Stimulated activated CD8-positive, alpha-beta memory T cell treated with anti-CD3 and anti-CD28 coated beads, Interleukin-12 subunit alpha, Interleukin-12 subunit beta, amount 100 ng/mL, for 4 hours (primary cell): ENCODE measurements around the gene ZDHHC16.
"Not testable (repeated sequence)": the region's sequence is repeated elsewhere in the genome, so short reads cannot be mapped to it uniquely, and the experiment has no call there.

ENCODE experiments used
- DNase-seq: peaks from one replicate; pipeline ENCODE4 v3.0.0-alpha.2; 2020; ENCODE audit warnings: low read depth

Gene ZDHHC16

GRCh38 chr10:97445722-97446639, at the start of gene ZDHHC16, which contains the start of gene EXOSC1:
Gene ZDHHC16, plus strand, starts transcription at chr10:97446175. Its CDS starts 5,501 bp downstream, at chr10:97451676.
Gene EXOSC1, minus strand, starts transcription at chr10:97446006. Its CDS starts 21 bp downstream, at chr10:97445985.
- peak; percentile 85 for DNase-seq

GRCh38 chr10:97399843-97400545, 46.0 kb upstream of the ZDHHC16 start:
- no peak for DNase-seq

- DNase-seq = peak; percentile 55
These were observed 45.1 kb upstream of the ZDHHC16 start, which contains the start of gene RRP12 for GRCh38 chr10:97400665-97401454. Gene RRP12, minus strand, starts transcription at chr10:97401340. Its CDS starts 109 bp downstream, at chr10:97401231.

DNA sequence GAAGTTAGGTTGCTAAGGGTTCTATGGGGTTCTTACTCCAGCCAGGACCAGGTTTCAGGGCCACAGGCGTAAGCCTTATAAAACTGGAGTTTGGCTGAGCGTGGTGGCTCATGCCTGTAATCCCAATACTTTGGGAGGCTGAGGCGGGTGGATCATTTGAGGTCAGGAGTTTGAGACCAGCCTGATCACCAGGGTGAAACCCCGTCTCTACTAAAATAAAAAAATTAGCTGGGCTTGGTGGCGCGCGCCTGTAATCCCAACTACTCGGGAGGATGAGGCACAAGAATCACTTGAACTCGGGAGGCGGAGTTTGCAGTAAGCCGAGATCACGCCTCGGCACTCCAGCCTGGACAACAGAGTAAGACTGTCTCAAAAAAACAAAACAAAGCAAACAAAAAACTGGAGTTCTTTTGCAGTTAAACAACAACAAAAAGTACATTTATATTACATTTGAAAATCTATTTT, 44.5 kb upstream of the ZDHHC16 start:
- no peak for DNase-seq

DNA sequence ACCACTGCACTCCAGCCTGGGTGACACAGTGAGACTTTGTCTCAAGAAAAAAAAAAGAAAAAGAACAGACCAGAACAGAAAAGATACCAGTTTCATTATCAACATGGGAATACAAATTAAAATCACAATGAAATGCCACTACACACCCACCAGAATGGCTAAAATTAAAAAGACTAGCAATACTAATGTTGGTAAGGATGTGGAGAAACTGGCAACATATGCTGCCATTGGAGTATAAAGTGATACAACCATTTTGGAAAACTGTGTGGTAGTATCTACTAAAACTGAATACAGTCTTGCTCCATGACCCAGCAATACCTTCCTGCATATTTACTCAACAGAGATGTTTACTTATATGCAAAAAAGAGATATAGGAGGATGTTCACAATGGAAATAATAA, 41.9 kb upstream of the ZDHHC16 start:
- no peak for DNase-seq

DNA sequence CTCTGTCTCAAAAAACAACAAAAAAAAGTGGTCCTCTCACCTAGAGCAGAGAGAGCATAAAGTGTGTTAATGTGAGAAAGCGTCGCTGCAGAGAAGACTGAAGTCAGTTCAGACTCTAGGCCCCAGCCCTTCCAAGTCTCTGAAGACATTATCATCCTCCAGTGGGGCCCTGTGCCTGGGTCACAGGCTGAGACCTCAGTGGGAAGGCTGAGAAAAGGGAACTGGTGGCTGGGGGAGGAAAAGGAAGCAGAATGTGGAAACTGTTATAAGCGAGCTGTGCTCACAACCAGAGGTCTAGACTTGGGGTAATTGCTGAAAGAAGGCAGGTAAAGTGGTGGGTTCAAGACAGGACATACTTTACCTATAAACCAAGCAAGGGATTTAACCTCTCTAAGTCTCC, 39.9 kb upstream of the ZDHHC16 start:
- no peak for DNase-seq

DNA sequence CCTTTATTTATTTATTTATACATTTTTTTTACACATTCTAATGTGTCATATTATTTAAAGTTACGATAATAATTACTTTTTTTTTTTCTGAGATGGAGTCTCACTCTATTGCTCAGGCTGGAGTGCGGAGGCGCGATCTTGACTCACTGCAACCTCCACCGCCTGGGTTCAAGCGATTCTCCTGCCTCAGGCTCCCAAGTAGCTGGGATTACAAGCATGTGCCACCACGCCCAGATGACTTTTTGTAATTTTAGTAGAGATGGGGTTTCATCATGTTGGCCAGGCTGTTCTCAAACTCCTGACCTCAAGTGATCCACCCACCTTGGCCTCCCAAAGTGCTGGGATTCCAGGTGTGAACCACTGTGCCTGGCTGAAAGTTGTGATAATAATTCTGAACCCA, 39.5 kb upstream of the ZDHHC16 start:
- DNase-seq = not testable (repeated sequence)

- DNase-seq = no peak
These were observed 38.6 kb upstream of the ZDHHC16 start for GRCh38 chr10:97407211-97407951.

DNA sequence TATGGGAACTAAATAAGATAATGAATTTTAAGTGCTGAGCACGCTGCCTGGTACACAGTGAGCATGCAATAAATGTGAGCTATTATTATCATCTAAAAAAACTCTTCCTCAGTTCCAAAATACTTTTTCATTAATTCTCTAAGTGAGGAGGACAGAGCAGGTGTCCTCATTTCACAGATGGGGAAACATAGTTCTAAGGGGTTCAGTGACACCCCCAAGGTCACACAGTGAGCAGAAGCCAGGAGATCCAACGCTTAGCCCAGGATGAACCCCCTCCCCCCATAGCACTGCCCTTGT, 38.1 kb upstream of the ZDHHC16 start:
- no peak for DNase-seq

- no peak for DNase-seq
These were observed 37.4 kb upstream of the ZDHHC16 start for GRCh38 chr10:97408496-97408992.

DNA sequence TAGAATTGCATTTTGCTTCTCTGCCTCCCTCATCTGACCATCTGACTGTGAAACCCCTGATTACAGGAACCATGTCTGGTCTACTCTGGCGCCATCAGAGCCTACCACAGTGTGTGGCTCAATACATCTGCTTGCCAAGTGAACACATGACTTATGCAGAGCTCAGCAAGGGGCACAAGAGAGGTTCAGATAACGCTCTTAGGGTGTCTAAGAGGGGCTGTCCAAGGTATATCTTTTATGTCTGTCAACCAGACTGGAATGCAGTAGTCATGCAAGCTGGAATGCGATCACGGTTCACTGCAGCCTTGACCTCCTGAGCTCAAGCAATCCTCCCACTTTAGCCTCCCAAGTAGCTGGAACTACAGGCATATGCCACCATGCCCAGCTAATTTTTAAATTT, 34.6 kb upstream of the ZDHHC16 start:
- DNase-seq = no peak

DNA sequence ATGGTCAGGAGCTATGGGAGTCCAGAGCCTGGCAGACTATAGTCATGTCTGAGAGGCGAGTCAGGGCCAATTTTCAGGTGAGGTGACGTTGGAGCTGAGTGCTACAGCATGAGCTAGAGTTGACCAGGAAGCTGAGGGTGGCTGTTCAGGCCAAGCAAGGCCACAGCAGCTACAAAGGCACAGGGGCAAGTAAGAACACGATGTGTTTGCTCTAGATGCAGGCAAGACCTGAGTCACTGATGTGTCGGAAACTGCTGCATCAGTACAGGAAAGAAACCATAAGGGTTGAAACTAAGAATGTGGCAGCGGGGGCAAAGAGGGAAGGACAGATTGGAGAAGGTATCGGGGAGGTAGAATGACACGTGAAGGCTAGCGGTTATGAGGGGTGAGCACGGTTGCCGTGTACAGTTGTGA, 33.1 kb upstream of the ZDHHC16 start:
- no peak for DNase-seq

DNA sequence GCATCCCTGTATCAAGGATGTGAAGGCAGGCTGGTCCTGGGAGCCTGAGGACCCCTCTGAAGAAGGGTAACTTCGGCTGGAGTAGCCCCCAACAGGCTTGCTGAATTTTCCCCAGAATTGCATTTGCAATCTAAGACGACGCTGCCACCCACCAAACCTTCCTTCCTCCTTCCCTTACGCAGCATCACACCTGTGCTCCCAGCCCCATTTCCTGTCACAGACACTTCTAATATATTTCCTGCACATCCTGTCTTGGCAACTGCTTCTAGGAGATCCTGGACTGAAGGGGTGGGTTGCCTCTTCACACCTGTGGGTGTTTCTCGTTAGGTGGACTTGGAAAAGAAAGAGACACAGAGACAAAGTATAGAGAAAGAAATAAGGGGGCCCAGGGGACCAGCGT, 29.4 kb upstream of the ZDHHC16 start:
- no peak for DNase-seq

DNA sequence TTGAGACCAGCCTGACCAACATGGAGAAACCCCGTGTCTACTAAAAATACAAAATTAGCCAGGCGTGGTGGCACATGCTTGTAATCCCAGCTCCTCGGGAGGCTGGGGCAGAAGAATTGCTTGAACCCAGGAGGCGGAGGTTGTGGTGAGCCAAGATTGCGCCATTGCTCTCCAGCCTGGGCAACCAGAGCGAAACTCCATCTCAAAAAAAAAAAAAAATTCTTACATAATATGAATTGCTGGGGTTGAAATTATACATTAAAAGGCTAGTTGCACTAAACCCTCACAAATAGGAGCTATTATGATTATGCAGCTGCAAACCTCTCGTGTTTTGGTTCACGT, 22.2 kb upstream of the ZDHHC16 start:
- DNase-seq = not testable (repeated sequence)

- DNase-seq = peak; percentile 95
These were observed 19.8 kb upstream of the ZDHHC16 start, which contains the start of gene PGAM1 for GRCh38 chr10:97425964-97426775. Gene PGAM1, plus strand, starts transcription at chr10:97426191. Its CDS starts 117 bp downstream, at chr10:97426308.

DNA sequence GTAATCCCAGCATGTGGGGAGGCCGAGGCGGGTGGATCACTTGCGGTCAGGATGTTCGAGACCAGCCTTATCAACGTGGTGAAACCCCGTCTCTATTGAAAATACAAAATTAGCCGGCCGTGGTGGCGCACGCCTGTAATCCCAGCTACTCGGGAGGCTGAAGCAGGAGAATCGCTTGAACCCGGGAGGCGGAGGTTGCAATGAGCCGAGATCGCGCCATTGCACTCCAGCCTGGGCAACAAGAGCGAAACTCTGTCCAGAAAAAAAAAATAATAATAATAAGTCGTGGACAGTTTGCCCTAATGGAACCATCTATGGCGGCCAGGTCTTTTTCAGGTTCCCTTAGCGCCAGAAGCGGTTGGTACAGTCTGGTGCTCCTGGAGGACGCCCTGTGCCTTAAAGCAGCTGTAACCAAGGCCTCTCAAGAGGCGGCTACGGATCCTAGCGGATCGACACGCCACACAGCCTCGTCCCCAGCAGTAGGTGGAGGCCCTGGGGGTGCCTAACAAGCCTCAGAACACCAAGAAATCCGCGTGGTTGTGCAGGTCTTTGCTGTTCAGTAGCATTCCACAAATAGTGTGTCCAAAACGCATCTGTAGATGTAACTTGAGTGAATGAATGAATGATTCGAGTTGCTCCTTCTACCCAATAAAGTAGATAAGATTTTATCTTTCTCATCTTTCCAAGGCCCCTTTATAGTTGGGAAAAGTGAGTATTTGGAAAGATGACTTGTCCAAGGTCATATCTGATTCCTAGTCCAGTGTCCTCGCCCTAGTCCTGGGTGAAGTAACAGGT, 19.0 kb upstream of the ZDHHC16 start:
- no peak for DNase-seq

DNA sequence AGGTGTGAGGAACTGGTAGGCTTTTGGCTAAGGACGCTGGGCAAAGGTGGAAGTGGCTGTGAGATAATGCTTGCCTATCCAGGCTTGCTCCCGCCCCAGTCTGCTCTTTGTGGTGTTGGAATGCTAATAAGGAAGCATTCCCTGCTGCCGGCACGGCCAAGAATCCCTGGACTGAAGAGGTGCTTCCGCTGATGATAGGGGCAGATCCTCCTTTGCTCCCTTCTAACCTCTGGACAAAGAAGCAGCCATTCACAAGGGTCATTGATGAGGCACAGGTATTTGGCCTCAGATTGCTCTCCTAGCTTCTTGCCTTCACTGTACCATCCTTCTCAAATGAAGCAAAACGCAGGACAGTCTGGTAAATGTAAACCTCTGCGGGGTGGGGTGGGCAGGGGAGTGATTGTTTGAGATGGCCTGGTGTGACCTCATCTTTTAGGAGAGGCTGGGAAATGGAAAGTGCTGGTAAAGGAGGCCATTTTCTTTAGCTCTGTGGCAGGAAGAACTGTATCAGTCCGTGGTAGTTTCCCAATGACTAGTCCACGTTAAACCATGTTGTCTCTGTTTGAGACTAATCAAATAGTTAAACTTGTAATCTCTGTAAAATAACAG, 18.3 kb upstream of the ZDHHC16 start:
- no peak for DNase-seq

GRCh38 chr10:97428572-97428981, 17.4 kb upstream of the ZDHHC16 start:
- DNase-seq = no peak

- DNase-seq = no peak
These were observed 11.9 kb upstream of the ZDHHC16 start for GRCh38 chr10:97434055-97434454.
